Sigmoid colon (tissue), 7 donors: ENCODE measurements around the gene UFC1. TPM values are rescaled to one million over a fixed set of nuclear protein-coding genes. Genes with fewer than 3 reads are reported as not detected.

Experiments used
- DNase-seq: peaks from one replicate; pipeline ENCODE4 v3.0.0-alpha.2; 2019
- H3K27ac ChIP-seq, 4 donors: fragments of 200-600 bp; sonication (generic); one replicate each; pipeline ENCODE4 v1.5.1; 2016 to 2019; ENCODE audit warnings: mild to moderate bottlenecking in 1 of 4
- H3K27me3 ChIP-seq, 3 donors: fragments of 200-600 bp; sonication (generic); one replicate each; pipeline ENCODE4 v1.5.1; 2019; ENCODE audit warnings: mild to moderate bottlenecking in 1 of 3
- H3K36me3 ChIP-seq, 4 donors: fragments of 200-600 bp; sonication (generic); one replicate each; pipeline ENCODE4 v1.5.1; 2016 to 2019
- H3K4me1 ChIP-seq, 4 donors: fragments of 200-600 bp; sonication (generic); one replicate each; pipeline ENCODE4 v1.5.1; 2017 to 2019
- H3K4me3 ChIP-seq, 4 donors: fragments of 200-600 bp; sonication (generic); one replicate each; pipeline ENCODE4 v1.5.1; 2017 to 2019; ENCODE audit warnings: mild to moderate bottlenecking in 2 of 4, moderate library complexity in 1 of 4
- H3K9me3 ChIP-seq, 4 donors: fragments of 200-600 bp in 3 of 4; sonication (generic) in 3 of 4; one replicate each; pipeline versions ENCODE4 v1.5.1 to v1.6.1; 2013 to 2019
- EP300 ChIP-seq, 4 donors: sonication (generic); formaldehyde crosslinking; IDR thresholded peaks; one replicate each; pipeline ENCODE4 v1.6.1; 2017; ENCODE audit warnings: antibody characterized with exemption in 4 of 4
- POLR2A ChIP-seq, 2 donors: fragments of 450-650 bp; IDR thresholded peaks; one replicate each; pipeline ENCODE4 v1.6.1; 2016; ENCODE audit warnings: antibody characterized with exemption in 2 of 2, mild to moderate bottlenecking in 2 of 2, moderate library complexity in 2 of 2
- POLR2AphosphoS5 ChIP-seq, 4 donors: sonication (generic); formaldehyde crosslinking; IDR thresholded peaks; one replicate each; pipeline ENCODE4 v1.6.1; 2017; ENCODE audit warnings: antibody characterized with exemption in 4 of 4
- WGBS, 2 donors: extraction: QIAGEN DNeasy Blood & Tissue Kit; methylation state at CpG; one replicate each; pipeline ENCODE4 v1.1.7; 2013; 5-methylcytosine and 5-hydroxymethylcytosine counted together
- intact Hi-C: fragments of 100-400 bp; cut with DNase I; formaldehyde crosslinking; loops from one replicate; pipeline ENCODE4 v1.15.1; 2023
- polyA plus RNA-seq, 3 donors: library from polyadenylated mRNA; stranded (reverse); fragments of 200-250 nt; gene quantifications; one replicate each; pipeline ENCODE4 v1.2.3, GENCODE V29; 2013
- total RNA-seq, 4 donors: library from RNA; depleted of rRNA; stranded (reverse); fragments of >200 nt; gene quantifications; one replicate each; pipeline ENCODE4 v1.1.0, GENCODE V29; 2016
- TF ChIP-seq, protein P1 (sequence below), 4 experiments: fragments of 450-650 bp in 3 of 4; fragments of 200-600 bp in 1 of 4; IDR thresholded peaks; one replicate each; pipeline ENCODE4 v1.5.1; 2016 to 2019; ENCODE audit warnings: antibody characterized with exemption in 4 of 4, mild to moderate bottlenecking in 3 of 4, moderate library complexity in 2 of 4
- donor health status: healthy with polysubstance abuse.
- donor health status: Bipolar disorder and iron deficiency.
- donor health status: healthy.

Gene UFC1
- total and polyA plus RNA-seq, 7 donors, result 49.0 to 249 (median 77.8) TPM

GRCh38 chr1:161197560-161198193 is 43.9 kb downstream of the UFC1 start:
- 74 to 77% methylated on average over 11 of the region's 11 CpGs for WGBS, 2 donors
- H3K4me1 ChIP-seq, result peaks cover 0 to 73% (median 58%) of the 10 kb centered on the region in 4 donors
- H3K27me3 ChIP-seq, result no peaks in the 10 kb centered on the region
- H3K27ac ChIP-seq, result peak overlapping the region; percentile 94 to 97 (median 96)
- intact Hi-C loops, result no loop called here
- H3K4me3 ChIP-seq, result peak overlapping the region; percentile 7 to 44 (median 32)
- no peak for DNase-seq
- peaks cover 0 to 6% (median 0%) of the 10 kb centered on the region in 4 donors for H3K36me3 ChIP-seq
- TF ChIP-seq EP300 (IDR thresholded peaks at IDR 0.05) (no peak), POLR2AphosphoS5 (IDR thresholded peaks at IDR 0.05) (no peak), POLR2A (IDR thresholded peaks at IDR 0.05) (no peak)
- TF ChIP-seq, protein P1, sequence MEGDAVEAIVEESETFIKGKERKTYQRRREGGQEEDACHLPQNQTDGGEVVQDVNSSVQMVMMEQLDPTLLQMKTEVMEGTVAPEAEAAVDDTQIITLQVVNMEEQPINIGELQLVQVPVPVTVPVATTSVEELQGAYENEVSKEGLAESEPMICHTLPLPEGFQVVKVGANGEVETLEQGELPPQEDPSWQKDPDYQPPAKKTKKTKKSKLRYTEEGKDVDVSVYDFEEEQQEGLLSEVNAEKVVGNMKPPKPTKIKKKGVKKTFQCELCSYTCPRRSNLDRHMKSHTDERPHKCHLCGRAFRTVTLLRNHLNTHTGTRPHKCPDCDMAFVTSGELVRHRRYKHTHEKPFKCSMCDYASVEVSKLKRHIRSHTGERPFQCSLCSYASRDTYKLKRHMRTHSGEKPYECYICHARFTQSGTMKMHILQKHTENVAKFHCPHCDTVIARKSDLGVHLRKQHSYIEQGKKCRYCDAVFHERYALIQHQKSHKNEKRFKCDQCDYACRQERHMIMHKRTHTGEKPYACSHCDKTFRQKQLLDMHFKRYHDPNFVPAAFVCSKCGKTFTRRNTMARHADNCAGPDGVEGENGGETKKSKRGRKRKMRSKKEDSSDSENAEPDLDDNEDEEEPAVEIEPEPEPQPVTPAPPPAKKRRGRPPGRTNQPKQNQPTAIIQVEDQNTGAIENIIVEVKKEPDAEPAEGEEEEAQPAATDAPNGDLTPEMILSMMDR (IDR thresholded peaks at IDR 0.05), result no peak
- no peaks in the 10 kb centered on the region for H3K9me3 ChIP-seq

GRCh38 chr1:161198194-161198896 is 44.6 kb downstream of the UFC1 start:
- Histone ChIP-seq H3K4me3 (peak overlapping the region; percentile 7 to 44 (median 32)), H3K27ac (peak overlapping the region; percentile 94 to 97 (median 96)), H3K36me3 (peaks cover 0 to 5% (median under 1%) of the 10 kb centered on the region in 4 donors), H3K4me1 (peaks cover 0 to 74% (median 60%) of the 10 kb centered on the region in 4 donors), H3K9me3 (no peaks in the 10 kb centered on the region), H3K27me3 (no peaks in the 10 kb centered on the region)
- intact Hi-C loops, result no loop called here
- peak; percentile 77 for DNase-seq
- TF ChIP-seq POLR2AphosphoS5 (IDR thresholded peaks at IDR 0.05) (peak in 1 of 4 donors; percentile 19), EP300 (IDR thresholded peaks at IDR 0.05) (no peak), POLR2A (IDR thresholded peaks at IDR 0.05) (no peak)
- TF ChIP-seq, protein P1 (IDR thresholded peaks at IDR 0.05), result no peak
- WGBS, 2 donors, result 28 to 54% methylated on average over 20 of the region's 20 CpGs

GRCh38 chr1:161198897-161199431 is 45.2 kb downstream of the UFC1 start, which contains the start of gene ADAMTS4:
TSS of gene ADAMTS4 (minus strand) at chr1:161199054. CDS start at chr1:161198627, 427 bp downstream.
- H3K4me1 ChIP-seq, result peaks cover 0 to 80% (median 66%) of the 10 kb centered on the region in 4 donors
- H3K27me3 ChIP-seq, result no peaks in the 10 kb centered on the region
- WGBS, 2 donors, result 73 to 76% methylated on average over 11 of the region's 11 CpGs
- peak; percentile 63 to 89 (median 78) for TF ChIP-seq POLR2AphosphoS5 (IDR thresholded peaks at IDR 0.05)
- no peak for TF ChIP-seq POLR2A (IDR thresholded peaks at IDR 0.05)
- TF ChIP-seq, protein P1 (IDR thresholded peaks at IDR 0.05), result no peak
- no peak for TF ChIP-seq EP300 (IDR thresholded peaks at IDR 0.05)
- H3K27ac ChIP-seq, result peak within 1 kb of the TSS; percentile 94 to 97 (median 96)
- intact Hi-C loops, result no loop called here
- H3K36me3 ChIP-seq, result peaks cover 0 to 8% (median 2%) of the 10 kb centered on the region in 4 donors
- peak; percentile 89 for DNase-seq
- H3K4me3 ChIP-seq, result peak within 1 kb of the TSS; percentile 7 to 44 (median 32)
- H3K9me3 ChIP-seq, result no peaks in the 10 kb centered on the region

DNA sequence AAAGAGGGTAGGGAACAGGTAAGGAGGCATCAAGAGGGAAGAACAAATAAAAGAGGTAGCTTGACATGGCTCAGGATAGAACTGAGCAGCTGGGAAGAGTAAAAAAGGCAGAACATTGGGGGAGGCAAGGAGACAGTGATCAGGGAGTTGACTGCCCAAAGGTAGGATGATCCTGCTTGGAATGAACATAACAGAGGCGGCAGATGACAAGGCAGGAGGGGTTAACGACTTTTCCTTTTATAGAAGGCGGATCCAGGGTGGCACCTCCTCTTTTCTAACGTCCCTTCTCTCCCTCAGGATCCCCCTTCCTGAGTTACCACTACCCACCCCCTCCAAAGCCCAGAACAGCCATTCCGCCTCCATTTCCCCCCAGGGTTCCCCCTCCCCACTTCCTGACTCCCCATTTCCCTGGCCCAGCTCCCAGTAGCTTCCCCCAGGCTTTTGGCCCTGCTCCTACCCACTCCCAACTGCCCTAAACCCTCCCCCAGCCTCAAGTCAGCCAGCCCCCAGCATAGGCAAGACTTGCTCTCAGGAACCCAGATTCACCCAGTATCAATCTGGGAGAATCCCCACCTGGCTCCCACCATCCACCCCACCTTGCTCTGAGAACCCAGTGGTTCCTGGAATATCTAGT is 45.8 kb downstream of the UFC1 start:
- WGBS, 2 donors, result 65 to 69% methylated on average over 5 of the region's 5 CpGs
- intact Hi-C loops, result loop anchor here (2.0 kb wide), 1 partner anchor 189 kb away; no protein-coding TSS in a partner anchor
- no peaks in the 10 kb centered on the region for H3K27me3 ChIP-seq
- H3K36me3 ChIP-seq, result peaks cover 0 to 15% (median 2%) of the 10 kb centered on the region in 4 donors
- peak overlapping the region; percentile 94 to 97 (median 96) for H3K27ac ChIP-seq
- no peak for TF ChIP-seq EP300 (IDR thresholded peaks at IDR 0.05)
- TF ChIP-seq, protein P1 (IDR thresholded peaks at IDR 0.05), result no peak
- no peak for TF ChIP-seq POLR2AphosphoS5 (IDR thresholded peaks at IDR 0.05)
- no peak for TF ChIP-seq POLR2A (IDR thresholded peaks at IDR 0.05)
- peaks cover 0 to 87% (median 69%) of the 10 kb centered on the region in 4 donors for H3K4me1 ChIP-seq
- DNase-seq, result no peak
- H3K4me3 ChIP-seq, result no peak overlapping the region
- H3K9me3 ChIP-seq, result no peaks in the 10 kb centered on the region
